Activated CD4-positive, alpha-beta T cell treated with anti-CD3 and anti-CD28 coated beads, Interleukin-2, Interleukin-6, amounts not matched to agents 100 ng/mL and 50 ng/mL, durations not matched to agents 16 hours and 8 hours (primary cell): ENCODE measurements around the gene REV3L.
"Not testable (repeated sequence)": the region's sequence is repeated elsewhere in the genome, so short reads cannot be mapped to it uniquely, and the experiment has no call there.

Experiments
- DNase-seq: peaks from one replicate; pipeline ENCODE4 v3.0.0-alpha.2; 2020

REV3L gene

GRCh38 chr6:111291336-111292259 lies 191.4 kb downstream of the REV3L start:
- DNase-seq, result no peak

DNA sequence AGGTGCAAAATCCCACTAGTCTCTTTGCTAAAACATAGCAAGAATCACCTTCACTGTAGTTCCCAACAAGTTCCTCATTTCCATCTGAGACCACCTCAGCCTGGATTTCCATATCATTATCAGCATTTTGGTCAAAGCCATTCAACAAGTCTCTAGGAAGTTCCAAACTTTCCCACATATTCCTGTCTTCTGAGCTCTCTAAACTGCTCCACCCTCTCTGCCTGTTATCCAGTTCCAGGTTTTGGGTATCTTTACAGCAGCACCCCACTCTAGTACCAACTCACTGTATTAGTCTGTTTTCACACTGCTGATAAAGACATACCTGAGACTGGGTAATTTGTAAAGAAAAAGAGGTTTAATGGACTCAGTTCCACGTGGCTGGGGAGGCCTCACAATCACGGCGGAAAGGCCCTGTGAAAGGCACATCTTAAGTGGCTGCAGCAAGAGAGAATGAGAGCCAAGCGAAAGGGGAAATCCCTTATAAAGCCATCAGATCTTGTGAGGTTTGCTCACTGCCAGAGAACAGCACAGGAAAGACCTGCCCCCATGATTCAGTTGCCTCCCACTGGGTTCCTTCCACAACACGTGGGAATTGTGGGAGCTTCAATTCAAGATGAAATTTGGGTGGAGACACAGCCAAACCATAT lies 192.2 kb downstream of the REV3L start:
- peak; percentile 57 for DNase-seq

- not testable (repeated sequence) for DNase-seq
Observed at GRCh38 chr6:111284356-111284755, 198.7 kb downstream of the REV3L start.

DNA sequence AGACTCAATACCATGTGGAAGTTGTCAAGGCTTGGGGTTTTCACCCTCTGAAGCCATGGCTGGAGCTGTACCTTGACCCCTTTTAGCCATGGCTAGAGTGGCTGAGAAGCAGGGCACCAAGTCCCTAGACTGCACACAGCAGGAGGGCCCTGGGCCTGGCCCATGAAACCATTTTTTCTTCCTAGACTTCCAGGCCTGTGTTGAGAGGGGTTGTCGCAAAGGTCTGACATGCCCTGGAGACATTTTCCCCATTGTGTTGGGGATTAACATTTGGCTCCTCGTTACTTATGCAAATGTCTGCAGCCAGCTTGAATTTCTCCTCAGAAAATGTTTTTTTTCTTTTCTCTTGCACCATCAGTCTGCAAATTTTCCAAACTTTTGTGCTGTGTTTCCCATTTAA lies 199.3 kb downstream of the REV3L start:
- DNase-seq, result no peak

- no peak for DNase-seq
Observed at GRCh38 chr6:111282515-111282914, 200.5 kb downstream of the REV3L start.

GRCh38 chr6:111280445-111280955 lies 202.5 kb downstream of the REV3L start:
- DNase-seq, result no peak

- DNase-seq, result no peak
Observed at GRCh38 chr6:111278731-111279130, 204.3 kb downstream of the REV3L start.

DNA sequence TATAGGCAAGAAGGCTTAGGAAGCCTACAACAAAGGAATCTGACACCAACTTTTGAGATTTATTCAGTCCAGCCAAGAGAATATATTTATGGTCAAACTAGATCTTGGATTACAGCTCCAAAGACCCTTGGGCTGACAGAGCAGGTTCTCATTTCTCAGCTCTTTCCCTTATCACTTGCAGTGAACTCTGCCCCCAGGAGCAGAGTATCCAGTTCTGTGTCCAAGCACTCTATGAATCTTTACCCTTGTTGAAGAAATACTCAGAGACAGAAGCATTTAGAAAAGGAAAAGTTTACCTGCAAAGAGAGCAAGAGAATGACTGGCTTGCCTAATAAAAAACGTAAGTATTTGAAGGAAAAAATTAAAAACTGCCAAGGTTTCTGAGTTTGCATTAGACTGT lies 205.2 kb downstream of the REV3L start:
- no peak for DNase-seq

DNA sequence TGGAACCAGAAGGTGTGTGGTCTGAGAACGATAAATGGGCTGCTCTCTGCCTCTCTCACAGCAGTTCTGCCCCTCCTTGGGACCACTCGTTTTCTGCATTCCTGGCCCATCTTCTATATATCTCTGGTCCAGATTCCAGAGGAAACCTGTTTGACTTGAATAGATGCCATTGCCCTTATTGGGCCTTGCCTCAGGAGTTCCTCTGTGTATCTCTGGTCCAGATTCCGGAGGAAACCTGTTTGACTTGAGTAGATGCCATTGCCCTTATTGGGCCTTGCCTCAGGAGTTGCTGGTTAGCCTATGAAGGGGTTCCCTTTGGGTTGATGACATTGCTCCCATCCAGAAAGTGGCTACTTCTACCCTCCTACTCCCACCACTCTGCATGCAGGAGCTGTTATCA lies 206.3 kb downstream of the REV3L start:
- no peak for DNase-seq

DNA sequence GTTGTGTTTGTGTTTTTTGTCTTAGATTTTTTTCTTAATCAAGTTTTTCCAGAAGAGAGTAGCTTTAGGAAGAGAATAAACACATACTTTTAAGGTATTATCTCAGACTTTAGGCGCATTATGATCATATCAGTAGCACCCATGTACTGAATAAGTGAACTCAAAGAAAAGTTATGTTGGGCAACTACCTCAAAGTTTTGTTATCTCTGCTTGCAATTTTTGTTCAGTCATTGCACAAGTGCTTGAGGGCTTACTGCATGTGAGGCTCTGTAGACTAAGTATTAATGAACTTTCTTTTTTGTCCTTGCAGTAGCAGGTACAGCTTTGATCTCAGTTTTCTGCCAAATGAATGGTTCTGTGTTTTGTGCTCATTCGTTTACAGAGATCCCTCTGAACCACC lies 206.7 kb downstream of the REV3L start:
- no peak for DNase-seq

GRCh38 chr6:111274593-111275217 lies 208.3 kb downstream of the REV3L start:
- no peak for DNase-seq

- DNase-seq, result no peak
Observed at GRCh38 chr6:111270121-111270520, 212.9 kb downstream of the REV3L start.

- DNase-seq, result no peak
Observed at GRCh38 chr6:111269401-111269970, 213.5 kb downstream of the REV3L start.

DNA sequence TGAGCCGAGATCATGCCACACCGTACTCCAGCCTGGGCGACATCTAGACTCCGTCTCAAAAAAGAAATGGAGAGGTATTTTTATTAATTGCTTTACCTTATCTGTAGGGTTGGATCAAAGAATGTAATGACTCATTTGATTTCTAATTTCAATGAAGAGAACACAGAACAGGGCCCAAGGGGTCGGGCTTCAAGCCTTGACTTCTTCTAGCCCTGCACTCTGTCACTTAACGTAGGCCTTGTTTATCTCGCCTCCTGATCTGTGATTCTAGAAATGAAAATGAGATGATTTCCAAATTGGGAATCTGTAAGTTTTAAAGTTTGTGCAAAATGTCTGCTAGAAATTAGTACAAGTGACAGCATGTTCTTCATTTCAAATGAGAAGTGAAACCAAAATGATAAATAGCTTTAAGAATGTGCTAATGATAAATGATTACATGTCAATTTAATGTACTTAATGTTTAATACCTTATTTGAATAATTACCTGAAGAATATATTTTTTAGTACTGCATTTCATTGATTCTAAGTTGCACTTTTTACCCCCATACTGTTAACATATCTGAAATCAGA lies 215.2 kb downstream of the REV3L start:
- DNase-seq, result no peak

GRCh38 chr6:111266276-111266675 lies 216.7 kb downstream of the REV3L start:
- no peak for DNase-seq

GRCh38 chr6:111265842-111266241 lies 217.2 kb downstream of the REV3L start:
- no peak for DNase-seq

GRCh38 chr6:111263837-111264236 lies 219.2 kb downstream of the REV3L start:
- peak; percentile 21 for DNase-seq

- DNase-seq, result no peak
Observed at GRCh38 chr6:111260570-111261298, 222.3 kb downstream of the REV3L start.

DNA sequence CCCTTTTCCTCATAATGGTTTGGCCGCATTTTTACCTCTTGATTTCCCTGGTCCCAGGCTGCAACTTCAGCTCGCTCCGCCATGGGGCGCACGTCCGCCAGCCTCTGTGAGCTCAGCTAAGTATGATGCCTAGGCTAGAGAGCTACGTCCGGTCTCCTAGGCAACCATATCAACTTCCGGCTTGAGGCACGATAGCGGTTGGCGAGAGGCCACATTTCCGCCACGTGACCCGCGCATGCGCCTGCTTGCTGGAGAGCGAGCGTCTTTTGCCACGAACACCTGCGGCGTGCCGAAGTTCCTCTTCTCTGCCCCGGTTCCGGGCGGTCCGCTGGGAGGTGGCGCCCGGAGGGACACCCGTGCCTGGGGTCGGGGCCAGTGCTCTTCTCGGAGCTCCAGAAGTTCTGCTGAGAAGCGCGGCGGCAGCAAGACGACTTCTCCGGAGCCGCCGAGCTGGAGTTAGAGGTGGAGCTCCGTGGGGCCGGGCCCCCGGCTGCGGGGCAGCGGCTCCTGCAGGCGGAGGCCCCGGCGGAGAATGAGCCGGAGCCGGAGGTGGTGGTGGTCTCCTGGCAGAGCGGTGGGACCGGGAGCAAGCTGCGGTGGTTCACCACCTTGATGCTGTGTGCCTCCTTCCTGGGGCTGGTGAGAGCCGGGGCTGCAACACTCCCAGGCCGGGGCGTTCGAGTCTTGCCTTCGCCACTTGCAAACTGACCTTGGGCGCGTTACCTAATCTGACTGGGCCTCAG lies 223.8 kb downstream of the REV3L start:
- peak; percentile 99 for DNase-seq

GRCh38 chr6:111258615-111259088 lies 224.4 kb downstream of the REV3L start:
- DNase-seq, result no peak

DNA sequence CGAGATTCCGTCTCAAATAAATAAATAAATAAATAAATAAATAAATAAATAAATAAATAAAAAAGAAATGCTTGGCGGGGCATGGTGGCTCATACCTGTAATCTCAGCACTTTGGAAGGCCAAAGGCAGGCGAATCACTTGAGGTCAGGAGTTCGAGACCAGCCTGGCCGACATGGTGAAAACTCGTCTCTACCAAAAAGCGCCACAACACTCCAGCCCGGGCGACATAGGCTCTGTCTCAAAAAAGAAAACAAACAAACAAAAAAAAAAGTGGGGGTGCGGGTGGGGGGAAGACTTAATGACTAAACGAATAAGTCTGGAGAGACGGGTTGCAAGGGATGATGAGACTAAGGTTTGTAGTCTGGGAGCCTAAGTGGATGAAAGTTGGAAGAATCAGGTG lies 225.0 kb downstream of the REV3L start:
- no peak for DNase-seq
